Measurements from ENCODE around the gene PDZK1IP1. TPM values are rescaled to one million over a fixed set of nuclear protein-coding genes. Genes with fewer than 3 reads are reported as not detected.
A peak's percentile ranks its signal among the peaks of the same experiment; 100 is the strongest.
"Not testable (repeated sequence)": the region's sequence is repeated elsewhere in the genome, so short reads cannot be mapped to it uniquely, and the experiment has no call there.

Gene PDZK1IP1
- total RNA-seq, 1 donor from 2014 or later, result not detected

DNA sequence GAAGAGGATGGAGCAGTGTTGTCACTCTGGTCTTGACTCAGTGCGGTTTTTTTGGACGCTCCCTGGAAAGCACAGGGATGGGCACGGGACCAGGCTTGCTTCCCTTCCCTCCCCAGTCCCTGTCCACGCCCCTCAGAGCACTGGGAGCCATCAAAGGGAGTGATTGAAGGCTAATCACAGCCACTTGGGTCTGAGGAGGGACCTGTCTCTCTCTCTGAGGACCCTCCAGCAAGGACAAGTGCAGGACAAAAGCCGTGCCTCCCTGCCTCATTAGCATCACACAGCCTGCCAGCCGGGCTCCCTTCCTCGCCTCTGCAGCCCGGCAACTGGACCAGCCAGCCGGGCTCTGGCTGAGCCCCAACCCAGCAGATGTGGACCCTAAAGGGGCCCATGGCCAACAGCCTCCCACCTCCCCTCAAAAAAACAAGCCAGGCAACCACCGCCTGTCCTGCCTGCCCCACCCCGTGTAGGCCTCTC is 18.6 kb upstream of the PDZK1IP1 start:
- Mint-ChIP-seq H3K4me1 (ENCODE audit: unreplicated experiment) (peaks cover 32% of the 10 kb centered on the region), H3K27me3 (ENCODE audit: unreplicated experiment) (peaks cover 16% of the 10 kb centered on the region), H3K4me3 (ENCODE audit: unreplicated experiment) (no peak overlapping the region), H3K9me3 (ENCODE audit: unreplicated experiment) (no peaks in the 10 kb centered on the region), H3K27ac (ENCODE audit: unreplicated experiment) (no peak overlapping the region), H3K36me3 (ENCODE audit: low read depth, unreplicated experiment) (peaks cover 15% of the 10 kb centered on the region)
- TF ChIP-seq, protein P1, sequence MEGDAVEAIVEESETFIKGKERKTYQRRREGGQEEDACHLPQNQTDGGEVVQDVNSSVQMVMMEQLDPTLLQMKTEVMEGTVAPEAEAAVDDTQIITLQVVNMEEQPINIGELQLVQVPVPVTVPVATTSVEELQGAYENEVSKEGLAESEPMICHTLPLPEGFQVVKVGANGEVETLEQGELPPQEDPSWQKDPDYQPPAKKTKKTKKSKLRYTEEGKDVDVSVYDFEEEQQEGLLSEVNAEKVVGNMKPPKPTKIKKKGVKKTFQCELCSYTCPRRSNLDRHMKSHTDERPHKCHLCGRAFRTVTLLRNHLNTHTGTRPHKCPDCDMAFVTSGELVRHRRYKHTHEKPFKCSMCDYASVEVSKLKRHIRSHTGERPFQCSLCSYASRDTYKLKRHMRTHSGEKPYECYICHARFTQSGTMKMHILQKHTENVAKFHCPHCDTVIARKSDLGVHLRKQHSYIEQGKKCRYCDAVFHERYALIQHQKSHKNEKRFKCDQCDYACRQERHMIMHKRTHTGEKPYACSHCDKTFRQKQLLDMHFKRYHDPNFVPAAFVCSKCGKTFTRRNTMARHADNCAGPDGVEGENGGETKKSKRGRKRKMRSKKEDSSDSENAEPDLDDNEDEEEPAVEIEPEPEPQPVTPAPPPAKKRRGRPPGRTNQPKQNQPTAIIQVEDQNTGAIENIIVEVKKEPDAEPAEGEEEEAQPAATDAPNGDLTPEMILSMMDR (IDR thresholded peaks at IDR 0.05; ENCODE audit: unreplicated experiment), result no peak
- no peak for DNase-seq (ENCODE audit: low spot score)

DNA sequence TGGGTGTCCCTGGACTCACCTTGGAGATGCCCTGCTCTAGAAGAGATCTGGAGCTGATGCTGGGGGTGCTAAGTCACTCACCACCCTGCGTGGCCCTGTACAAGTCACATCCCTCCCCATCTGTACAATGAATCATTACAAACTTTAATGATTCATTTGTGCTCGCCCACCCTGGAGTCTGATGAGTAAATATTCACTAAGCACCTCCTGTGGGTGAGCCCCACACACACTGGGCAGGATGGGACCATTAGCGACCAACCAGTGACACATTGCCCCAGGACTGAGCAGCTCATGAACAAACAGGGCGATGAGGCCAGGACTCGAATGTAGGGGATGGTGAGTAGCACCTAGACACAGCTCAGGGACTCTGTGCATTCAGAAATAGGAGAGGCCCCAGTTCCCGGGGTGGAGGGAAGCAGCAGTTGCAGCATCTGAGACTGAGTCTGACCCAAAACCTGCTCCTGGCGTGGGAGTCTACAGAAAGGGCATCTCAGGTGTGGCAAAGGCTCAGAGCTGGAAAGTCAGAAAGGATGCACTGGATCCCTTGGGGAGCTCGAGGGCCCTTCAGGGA is 18.1 kb upstream of the PDZK1IP1 start:
- no peaks in the 10 kb centered on the region for H3K9me3 Mint-ChIP-seq (ENCODE audit: unreplicated experiment)
- no peak overlapping the region for H3K4me3 Mint-ChIP-seq (ENCODE audit: unreplicated experiment)
- no peak for DNase-seq (ENCODE audit: low spot score)
- peak overlapping the region; percentile 44 for H3K27ac Mint-ChIP-seq (ENCODE audit: unreplicated experiment)
- H3K36me3 Mint-ChIP-seq (ENCODE audit: low read depth, unreplicated experiment), result peaks cover 15% of the 10 kb centered on the region
- peaks cover 32% of the 10 kb centered on the region for H3K4me1 Mint-ChIP-seq (ENCODE audit: unreplicated experiment)
- TF ChIP-seq, protein P1 (IDR thresholded peaks at IDR 0.05; ENCODE audit: unreplicated experiment), result no peak
- peaks cover 16% of the 10 kb centered on the region for H3K27me3 Mint-ChIP-seq (ENCODE audit: unreplicated experiment)

DNA sequence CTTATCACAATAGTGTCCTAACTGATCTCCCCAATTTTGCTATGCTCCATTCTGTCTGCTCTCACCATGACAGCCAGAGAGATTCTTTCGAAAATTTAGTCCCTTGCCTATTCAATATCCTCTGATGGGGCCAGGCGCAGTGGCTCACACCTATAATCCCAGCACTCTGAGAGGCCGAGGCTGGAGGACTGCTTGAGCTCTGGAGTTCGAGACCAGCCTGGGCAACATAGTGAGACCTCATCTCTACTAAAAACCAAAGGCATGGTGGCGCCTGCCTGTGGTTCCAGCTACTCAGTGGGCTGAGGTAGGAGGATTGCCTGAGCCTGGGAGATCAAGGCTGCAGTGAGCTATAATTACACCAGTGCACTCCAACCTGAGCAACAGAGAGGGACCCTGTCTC is 16.1 kb upstream of the PDZK1IP1 start:
- peaks cover 15% of the 10 kb centered on the region for H3K27me3 Mint-ChIP-seq (ENCODE audit: unreplicated experiment)
- no peaks in the 10 kb centered on the region for H3K9me3 Mint-ChIP-seq (ENCODE audit: unreplicated experiment)
- H3K4me1 Mint-ChIP-seq (ENCODE audit: unreplicated experiment), result peaks cover 27% of the 10 kb centered on the region
- H3K4me3 Mint-ChIP-seq (ENCODE audit: unreplicated experiment), result no peak overlapping the region
- no peak overlapping the region for H3K27ac Mint-ChIP-seq (ENCODE audit: unreplicated experiment)
- peaks cover 14% of the 10 kb centered on the region for H3K36me3 Mint-ChIP-seq (ENCODE audit: low read depth, unreplicated experiment)
- TF ChIP-seq, protein P1 (IDR thresholded peaks at IDR 0.05; ENCODE audit: unreplicated experiment), result no peak
- no peak for DNase-seq (ENCODE audit: low spot score)

DNA sequence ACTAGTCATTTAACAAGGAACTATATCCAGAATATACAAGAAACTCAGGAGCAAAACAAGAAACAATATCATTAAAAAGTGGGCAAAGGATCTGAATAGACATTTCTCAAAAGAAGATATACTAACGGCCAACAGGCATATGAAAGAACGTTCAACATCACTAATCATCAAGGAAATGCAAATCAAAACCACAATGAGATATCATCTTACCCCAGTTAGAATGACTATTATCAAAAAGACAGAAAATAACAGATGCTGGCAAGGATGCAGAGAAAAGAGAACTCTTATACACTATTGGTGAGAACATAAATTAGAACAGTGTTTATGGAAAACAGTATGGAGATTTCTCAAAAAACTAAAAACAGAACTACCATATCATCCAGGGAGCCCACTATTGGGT is 13.7 kb upstream of the PDZK1IP1 start:
- peaks cover 11% of the 10 kb centered on the region for H3K4me1 Mint-ChIP-seq (ENCODE audit: unreplicated experiment)
- not testable (repeated sequence) for H3K27me3 Mint-ChIP-seq (ENCODE audit: unreplicated experiment); DNase-seq (ENCODE audit: low spot score); H3K4me3 Mint-ChIP-seq (ENCODE audit: unreplicated experiment); H3K36me3 Mint-ChIP-seq (ENCODE audit: low read depth, unreplicated experiment); H3K9me3 Mint-ChIP-seq (ENCODE audit: unreplicated experiment); H3K27ac Mint-ChIP-seq (ENCODE audit: unreplicated experiment)

DNA sequence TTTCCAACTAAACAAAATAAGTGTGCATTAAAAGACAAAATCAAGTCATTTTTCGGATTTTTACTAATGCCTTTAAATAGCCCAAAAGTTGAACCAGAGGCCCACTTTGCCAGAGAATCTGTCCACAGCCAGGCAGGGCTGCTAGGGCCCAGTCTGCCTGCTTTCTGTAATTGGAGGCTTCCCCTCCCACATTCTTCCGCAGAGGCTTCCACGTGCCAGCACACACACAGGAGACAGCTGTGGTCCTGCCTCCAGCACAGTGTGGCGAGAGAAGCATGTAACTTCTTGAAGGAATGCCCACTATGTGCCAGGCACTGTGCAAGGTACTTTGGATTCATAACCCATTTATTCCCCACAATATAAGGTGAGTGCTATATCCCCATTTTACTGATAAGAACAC is 11.3 kb upstream of the PDZK1IP1 start:
- Mint-ChIP-seq H3K9me3 (ENCODE audit: unreplicated experiment) (no peaks in the 10 kb centered on the region), H3K36me3 (ENCODE audit: low read depth, unreplicated experiment) (peaks cover 11% of the 10 kb centered on the region), H3K4me3 (ENCODE audit: unreplicated experiment) (no peak overlapping the region), H3K27me3 (ENCODE audit: unreplicated experiment) (peaks cover 8% of the 10 kb centered on the region), H3K4me1 (ENCODE audit: unreplicated experiment) (peaks cover 4% of the 10 kb centered on the region), H3K27ac (ENCODE audit: unreplicated experiment) (no peak overlapping the region)
- DNase-seq (ENCODE audit: low spot score), result no peak
- TF ChIP-seq, protein P1 (IDR thresholded peaks at IDR 0.05; ENCODE audit: unreplicated experiment), result no peak
